HG03575 (cell line): ENCODE data around the gene LIN28A.
A peak's percentile ranks its signal among the peaks of the same experiment; 100 is the strongest.

Source experiments
- ATAC-seq: cut with Tn5 transposase; IDR thresholded peaks from one replicate; pipeline ENCODE4 v1.9.1; 2021; ENCODE audit not compliant: unreplicated experiment, insufficient number of reproducible peaks, low FRiP score; ENCODE audit errors: extremely low read depth

LIN28A gene

GRCh38 chr1:26419494-26419893, 8.9 kb downstream of the LIN28A start:
- ATAC-seq, result no peak

- no peak for ATAC-seq
Measured at GRCh38 chr1:26429721-26430120, 19.1 kb downstream of the LIN28A start.

- ATAC-seq, result peak; percentile 65
Measured at GRCh38 chr1:26431979-26432695, 21.5 kb downstream of the LIN28A start, which contains the start of gene DHDDS. TSS of gene DHDDS (plus strand) at chr1:26432321. CDS start at chr1:26432946, 625 bp downstream.

GRCh38 chr1:26432793-26433192, 22.2 kb downstream of the LIN28A start:
- ATAC-seq, result no peak

- ATAC-seq, result no peak
Measured at GRCh38 chr1:26434161-26434752, 23.6 kb downstream of the LIN28A start.

- no peak for ATAC-seq
Measured at GRCh38 chr1:26438041-26438440, 27.4 kb downstream of the LIN28A start.

GRCh38 chr1:26440259-26440658, 29.6 kb downstream of the LIN28A start:
- ATAC-seq, result no peak

GRCh38 chr1:26449868-26450267, 39.3 kb downstream of the LIN28A start:
- ATAC-seq, result no peak

GRCh38 chr1:26450908-26451307, 40.3 kb downstream of the LIN28A start:
- no peak for ATAC-seq

- ATAC-seq, result no peak
Measured at GRCh38 chr1:26452459-26453183, 42.0 kb downstream of the LIN28A start.

- no peak for ATAC-seq
Measured at GRCh38 chr1:26459148-26459547, 48.5 kb downstream of the LIN28A start.

GRCh38 chr1:26459573-26460031, 49.0 kb downstream of the LIN28A start:
- ATAC-seq, result no peak

- no peak for ATAC-seq
Measured at GRCh38 chr1:26468911-26469310, 58.3 kb downstream of the LIN28A start.

GRCh38 chr1:26469558-26469957, 58.9 kb downstream of the LIN28A start:
- ATAC-seq, result no peak

- ATAC-seq, result no peak
Measured at GRCh38 chr1:26470878-26471497, 60.4 kb downstream of the LIN28A start.

- ATAC-seq, result no peak
Measured at GRCh38 chr1:26471498-26472319, 61.1 kb downstream of the LIN28A start.

- no peak for ATAC-seq
Measured at GRCh38 chr1:26472320-26472900, 61.8 kb downstream of the LIN28A start, which contains the start of gene HMGN2. TSS of gene HMGN2 (plus strand) at chr1:26472440. CDS start at chr1:26472613, 173 bp downstream.
